DMS153 (cell line): ENCODE results near the gene FAM168A.
"Not testable (repeated sequence)": the region's sequence is repeated elsewhere in the genome, so short reads cannot be mapped to it uniquely, and the experiment has no call there.

Source experiments
- DNase-seq: peaks from one replicate; lab custom pipeline; 2025; lab: John Stamatoyannopoulos, UW

The FAM168A gene

DNA sequence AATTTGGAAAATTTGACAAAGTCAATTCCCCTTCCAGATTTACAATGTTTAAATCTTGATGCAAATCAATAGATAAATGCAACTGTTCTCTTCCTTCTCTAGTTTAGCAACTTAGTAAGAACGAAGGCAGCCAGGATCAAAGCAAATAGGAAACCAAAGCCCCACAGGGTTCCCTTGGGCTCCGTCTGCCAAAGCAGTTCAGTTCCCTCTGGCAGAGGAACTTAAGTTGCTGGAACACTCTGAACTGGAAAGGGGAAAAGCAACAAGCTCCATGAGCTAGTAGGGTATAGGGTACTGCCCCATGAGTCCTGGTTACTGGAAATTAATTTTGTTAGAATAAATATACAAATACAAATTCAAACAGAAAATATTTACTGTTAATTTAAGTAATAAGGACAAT is 130.4 kb downstream of the FAM168A start:
- DNase-seq = no peak

DNA sequence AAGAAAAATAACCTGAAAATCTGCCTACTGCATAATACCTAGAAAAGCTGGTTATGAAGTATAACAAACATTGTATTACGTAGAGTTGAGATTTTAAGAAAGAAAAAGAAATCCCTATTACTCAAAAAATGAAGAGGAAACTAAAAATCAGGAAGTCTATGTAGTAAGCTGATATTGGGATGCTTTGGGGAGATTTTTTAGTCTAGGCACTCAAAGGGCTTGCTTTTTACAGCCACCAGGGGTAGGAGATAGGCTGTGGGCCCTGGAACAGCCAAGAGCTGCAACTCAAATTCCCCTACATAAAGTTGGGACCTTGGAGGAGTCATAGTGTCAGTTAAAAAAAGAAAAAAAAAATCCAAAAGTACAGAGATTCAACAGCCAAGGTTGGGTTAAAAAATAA is 131.3 kb downstream of the FAM168A start:
- no peak for DNase-seq

DNA sequence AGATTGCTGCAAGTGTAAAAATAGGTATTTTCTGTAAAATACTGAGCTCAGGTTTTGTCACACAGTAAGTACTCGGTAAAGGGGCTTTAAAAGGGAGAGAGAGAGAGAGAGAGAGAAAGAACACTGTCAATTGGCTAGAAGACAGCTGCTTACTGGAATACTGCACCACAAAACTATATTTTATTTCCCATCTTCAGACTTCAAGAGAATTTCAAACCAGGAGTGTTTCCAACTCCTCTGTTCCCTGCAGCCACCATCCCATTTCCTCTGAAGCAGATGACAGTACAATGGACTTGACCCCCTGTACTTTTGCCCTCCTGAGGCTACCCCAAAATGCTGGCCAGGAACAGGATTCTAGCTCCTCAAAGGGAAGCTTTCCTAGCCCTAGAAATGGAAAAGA is 132.0 kb downstream of the FAM168A start:
- DNase-seq = no peak

DNA sequence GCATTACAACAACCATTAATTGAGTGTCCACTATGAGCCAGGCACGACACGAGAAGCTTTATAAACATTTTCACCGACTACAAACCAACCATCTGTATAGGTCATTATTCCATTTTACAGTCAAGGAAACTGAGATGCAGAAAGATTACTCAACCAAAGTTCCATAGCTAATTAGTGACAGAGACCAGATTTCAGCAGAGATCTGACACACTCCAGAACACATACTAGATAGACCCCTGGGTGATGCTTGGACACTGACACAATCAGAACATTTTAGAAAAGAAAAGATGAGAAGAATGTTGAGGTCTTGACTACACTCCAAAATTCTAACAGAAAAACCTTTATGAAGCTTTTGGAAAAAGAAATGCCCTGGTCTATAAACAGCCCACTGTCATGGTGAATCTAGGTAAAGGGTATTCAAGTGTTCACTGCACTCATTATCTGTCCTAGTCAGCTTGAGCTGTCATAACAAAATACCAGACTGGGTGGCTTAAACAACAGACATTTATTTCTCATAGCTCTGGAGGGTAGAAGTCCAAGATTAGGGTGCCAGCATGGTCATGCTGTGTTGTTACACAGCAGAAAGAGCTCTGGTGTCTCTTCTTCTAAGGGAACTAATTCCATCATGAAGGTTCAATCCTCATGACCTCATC is 132.8 kb downstream of the FAM168A start:
- no peak for DNase-seq

DNA sequence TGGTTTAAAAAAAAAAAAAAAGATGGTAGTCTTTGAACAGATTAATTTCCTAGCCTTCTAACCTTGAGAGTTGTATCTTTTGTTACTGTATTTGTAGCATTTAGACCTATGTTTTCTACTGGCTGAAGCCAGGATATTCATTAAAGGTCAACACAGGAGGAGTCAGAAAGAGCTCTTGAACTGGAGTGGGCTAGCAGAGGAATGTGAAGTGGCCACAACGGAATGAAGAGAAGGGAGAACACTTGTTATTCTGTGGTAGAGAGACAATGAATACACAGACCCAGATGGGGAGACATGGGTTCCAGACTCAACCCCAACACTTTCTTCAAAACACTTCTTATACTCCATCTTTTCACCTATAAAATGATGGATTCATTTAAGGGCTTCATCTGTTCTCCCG is 133.6 kb downstream of the FAM168A start:
- no peak for DNase-seq

DNA sequence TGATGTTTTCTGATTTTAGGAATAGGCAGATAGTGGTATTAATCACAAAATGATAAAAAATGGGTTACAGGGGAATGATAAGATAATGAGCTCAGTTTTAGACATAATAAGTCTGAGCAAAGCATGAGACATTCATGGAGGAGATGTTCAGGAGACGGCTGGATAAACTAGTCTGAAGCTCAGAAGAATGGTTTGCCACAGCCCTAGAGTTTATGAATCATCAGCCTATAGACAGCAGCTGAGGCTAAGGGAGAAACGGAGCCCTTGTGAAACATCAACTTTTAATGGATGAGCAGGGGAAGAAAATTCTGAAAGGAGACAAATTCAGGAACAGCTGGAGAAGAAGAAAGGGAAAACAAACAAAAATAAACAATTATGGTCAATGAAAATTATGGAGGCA is 134.6 kb downstream of the FAM168A start:
- no peak for DNase-seq

DNA sequence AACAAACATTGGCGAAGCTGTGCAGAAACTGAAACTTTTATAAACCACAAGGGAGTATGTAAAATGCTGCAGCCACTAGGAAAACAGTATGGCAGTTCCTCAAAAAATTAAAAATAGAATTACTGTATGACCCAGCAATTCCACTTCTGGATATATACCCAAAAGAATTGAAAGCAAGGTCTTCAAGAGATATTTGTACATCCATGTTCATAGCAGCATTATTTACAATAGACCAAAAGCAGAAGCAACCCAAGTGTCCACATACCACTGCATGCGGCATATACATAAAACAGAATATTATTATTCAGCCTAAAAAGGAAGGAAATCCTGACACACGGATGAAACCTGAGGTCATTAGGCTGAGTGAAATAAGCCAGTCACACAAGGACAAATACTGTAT is 135.9 kb downstream of the FAM168A start:
- no peak for DNase-seq

DNA sequence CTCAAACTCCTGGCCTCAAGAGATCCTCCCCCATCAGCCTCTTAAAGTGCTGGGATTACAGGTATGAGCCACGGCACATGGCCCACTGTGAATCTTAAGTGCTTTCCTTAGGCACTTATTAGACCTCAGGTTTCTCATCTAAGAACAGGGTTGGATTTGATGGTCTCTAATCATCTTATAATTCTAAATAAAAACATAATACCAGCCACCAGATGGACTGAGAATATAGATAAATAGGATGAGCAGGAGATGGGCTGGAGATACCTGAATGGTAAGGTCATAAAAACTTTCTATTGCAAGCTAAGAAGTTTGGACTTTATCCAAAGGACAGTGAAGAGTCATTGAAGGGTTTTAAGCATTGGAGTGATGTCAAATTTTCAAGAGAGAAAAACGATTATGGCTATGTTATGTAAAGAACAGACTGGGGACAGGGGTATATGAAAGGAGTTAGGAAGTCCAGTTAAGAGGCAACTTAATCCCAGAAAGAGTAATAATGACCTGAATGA is 136.5 kb downstream of the FAM168A start:
- no peak for DNase-seq

DNA sequence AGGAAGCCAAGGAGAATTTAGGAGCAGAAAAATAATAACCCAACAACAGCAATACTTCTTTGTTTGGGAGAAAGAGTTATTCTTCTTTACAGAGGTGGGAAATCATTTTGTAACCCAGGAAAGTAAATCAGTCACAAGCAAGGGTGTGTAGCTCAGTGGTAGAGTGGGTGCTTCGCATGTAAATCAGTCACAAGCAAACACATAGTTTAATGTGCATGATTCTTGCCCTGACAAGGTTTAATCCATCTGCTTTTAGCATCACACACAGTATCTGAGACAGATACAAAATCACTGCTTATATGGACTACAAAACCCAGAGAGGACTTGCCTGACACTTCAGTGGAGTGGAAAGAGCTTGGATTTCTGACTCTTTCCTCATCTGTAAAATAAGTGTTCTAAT is 139.7 kb downstream of the FAM168A start:
- DNase-seq = no peak

DNA sequence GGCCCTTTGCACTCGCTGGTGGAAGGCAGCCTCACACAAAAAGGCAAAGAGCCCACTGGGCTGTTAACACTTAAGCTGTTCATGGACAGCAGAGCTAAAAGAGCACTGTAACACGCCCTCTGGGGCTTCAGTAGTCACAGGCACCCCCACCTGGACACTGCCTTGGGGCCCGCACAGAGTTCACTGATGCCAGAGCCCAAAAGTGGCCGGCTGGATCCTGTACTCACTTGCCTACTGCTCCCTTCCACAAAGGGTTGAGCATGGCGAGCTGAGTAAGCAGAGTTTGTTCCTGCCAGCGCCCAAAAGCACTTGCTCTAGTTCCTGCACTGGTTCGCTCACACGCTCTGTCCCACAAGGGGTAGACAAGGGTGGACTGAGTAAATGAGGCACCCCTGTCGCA is 142.9 kb downstream of the FAM168A start:
- no peak for DNase-seq

DNA sequence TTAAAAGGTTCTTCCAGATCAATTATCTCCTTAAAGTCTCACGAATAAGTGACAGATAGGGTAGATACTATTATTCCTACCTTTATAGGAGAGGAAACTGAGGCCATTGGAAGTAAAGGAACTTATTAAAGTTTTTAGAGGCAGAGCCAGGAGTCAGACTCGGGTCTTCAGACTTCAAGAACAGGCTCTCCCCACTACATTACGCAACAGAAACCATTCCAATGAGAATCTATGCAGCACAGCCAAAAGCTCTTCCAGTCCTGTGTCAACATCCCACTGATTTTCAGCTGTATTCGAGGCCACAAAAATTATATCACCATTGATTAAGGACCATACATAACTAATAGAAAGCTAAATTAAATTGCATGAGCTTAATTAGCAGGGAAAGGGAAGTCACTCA is 144.3 kb downstream of the FAM168A start:
- no peak for DNase-seq

DNA sequence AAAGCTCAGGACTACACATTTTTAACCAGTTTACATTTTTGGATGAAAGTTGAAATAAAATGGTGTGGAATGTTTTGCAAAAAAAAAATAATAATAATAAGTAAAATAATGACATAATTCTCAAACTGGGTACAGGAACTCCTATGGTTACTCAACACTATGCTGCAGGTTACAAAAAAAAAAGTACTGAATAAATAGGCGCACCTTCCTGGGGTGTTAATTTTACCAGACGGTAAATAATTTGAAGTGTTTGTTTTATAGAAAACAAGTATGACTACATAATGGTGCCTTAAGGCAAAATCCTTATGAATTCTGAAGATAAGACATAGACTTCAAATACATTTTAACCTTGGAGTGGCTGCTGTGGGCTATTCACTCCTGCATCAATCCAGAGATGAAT is 145.2 kb downstream of the FAM168A start:
- DNase-seq = no peak

DNA sequence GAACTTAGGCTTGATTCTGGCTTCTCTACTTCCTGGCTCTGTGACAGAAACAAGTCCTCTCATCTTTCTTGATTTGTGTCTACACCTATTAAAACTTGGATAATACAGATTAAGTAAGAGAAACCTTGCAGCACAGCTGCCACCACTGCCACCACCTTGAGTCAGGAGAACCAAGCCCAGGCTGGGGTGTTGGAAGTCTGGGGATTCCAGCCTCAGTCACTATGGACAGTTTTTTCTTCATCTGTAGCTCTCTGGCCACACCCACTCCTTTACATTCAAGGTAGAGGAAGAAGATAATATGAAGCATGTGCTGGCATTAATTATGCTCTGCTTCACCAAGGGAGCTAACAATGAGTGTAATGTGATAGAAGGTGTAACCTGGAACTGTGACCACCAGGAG is 146.0 kb downstream of the FAM168A start:
- no peak for DNase-seq

DNA sequence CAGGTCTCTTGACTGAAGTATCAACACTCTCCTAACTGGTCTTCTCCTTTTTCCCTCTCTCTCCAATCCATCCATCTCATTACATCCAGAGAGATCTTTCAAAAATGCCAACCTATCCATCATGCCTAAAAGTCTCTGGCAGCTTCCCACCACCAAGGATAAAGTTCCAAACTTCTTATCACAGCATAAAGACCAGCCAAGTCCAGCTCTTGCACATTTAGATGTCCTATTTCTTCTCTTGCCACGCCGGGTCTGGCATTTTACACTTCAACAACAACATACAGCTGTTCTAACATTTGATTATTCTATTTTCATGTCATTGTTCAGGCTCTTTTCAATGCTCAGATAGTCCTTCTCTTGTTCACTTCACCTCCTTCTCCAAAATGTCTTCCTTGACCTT is 151.1 kb downstream of the FAM168A start:
- DNase-seq = no peak

DNA sequence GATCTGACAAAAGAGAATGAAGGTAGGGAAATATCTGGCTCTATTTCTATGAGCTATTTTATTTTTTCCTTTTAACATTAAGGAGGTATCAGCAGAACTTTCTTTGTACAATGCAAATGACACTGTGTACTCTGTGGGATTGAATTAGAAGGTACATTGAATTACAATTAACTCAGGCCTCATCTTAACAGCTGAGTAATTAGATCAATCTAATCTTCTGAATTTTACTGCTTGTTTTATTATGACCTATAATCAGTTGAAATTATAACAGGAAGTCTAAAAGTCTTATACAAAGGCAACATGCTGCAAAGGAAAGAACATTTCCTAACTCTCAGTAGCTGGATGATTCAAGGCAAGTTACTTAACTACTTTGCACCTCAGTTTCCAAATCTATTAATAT is 151.9 kb downstream of the FAM168A start:
- DNase-seq = no peak

DNA sequence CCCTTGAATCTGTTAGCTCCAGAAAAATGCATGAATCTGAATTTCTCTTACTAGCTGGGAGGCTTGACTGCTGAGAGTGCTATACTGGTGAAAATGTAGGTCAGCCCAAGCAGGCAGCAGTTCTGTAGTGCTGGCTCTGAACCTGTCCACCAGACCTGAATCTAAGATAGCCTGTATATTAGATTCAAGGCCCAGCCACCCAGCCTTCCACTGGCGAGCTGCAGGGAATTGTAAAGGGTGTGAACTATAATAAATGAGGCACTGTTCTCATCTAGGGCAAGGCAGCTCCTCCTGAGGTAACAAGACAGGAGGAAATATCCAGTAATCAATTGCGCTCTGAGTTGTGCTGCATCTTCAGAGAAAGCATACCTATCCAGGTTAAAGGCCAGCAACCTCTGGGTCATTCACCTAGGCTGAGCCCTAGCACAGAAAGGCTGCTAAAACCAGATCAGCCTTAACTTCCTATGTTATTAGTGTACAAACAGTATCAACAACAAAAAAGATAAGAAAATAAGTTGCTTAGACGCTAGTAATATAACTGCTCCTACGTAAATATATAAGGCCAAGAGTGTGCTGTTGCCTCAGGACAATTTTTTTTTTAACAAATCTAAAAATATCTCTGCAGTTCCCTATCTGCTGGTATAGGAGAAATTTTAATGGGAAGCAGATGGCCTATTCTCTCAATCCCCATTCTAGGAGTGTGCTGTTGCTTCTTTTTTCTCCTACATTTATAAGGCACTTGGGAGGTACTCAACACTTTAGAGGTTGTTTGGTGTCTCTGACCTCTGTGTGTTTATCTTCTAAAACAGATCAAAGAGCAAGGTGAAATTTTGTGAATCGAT is 158.7 kb downstream of the FAM168A start:
- DNase-seq = no peak

DNA sequence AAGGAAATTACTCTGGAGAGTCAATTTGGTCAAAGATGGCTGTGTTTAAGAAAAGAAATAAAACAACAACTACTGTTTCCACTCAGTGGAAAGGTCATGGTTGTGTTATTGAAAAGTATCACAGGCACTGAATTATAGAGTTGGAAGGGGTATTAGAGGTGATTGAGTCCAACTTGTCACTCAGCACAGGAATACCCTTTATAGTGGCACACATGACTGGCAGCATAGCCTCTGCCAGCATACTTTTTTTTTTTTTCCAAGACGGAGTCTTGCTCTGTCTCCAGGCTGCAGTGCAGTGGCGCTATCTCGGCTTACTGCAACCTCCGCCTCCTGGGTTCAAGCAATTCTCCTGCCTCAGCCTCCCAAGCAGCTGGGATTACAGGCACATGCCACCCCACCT is 161.1 kb downstream of the FAM168A start:
- not testable (repeated sequence) for DNase-seq

DNA sequence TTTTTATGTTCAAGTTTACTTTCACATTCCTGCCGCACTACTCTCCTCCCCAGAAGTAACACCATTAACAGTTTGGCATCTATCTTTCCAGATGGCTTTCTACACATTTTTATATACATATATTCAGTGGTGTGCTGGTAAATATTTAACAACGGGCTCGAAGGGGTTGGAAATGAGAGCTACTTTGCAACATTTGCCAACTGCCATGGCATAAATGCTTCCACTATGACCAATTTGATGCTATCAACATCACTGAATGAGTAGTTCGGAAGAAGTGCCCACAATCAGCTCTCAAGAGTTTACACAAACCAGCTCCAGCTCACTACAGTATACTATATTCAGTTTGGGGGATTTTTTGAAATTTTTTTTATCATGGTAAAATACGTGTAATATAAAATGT is 166.5 kb downstream of the FAM168A start:
- no peak for DNase-seq

DNA sequence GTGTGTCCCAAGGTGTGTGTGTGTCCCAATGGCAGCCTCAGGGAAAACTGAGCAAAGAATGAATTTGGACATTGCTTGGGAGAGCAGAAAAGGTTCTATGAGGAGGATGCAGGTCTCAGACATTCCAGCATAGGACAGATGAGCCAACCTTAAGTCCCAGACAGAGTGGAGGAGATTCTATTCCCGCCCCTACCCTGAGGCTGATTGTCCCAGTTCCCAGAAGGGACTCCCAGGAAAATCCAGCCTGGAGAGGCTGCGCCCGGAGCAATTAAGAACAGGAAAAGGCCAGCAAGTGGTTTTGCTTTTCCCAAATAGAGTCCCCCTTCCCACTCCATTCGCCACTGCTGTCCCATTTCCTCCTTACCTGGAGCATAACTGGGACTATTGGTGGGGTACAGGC is 167.6 kb downstream of the FAM168A start:
- DNase-seq = no peak

DNA sequence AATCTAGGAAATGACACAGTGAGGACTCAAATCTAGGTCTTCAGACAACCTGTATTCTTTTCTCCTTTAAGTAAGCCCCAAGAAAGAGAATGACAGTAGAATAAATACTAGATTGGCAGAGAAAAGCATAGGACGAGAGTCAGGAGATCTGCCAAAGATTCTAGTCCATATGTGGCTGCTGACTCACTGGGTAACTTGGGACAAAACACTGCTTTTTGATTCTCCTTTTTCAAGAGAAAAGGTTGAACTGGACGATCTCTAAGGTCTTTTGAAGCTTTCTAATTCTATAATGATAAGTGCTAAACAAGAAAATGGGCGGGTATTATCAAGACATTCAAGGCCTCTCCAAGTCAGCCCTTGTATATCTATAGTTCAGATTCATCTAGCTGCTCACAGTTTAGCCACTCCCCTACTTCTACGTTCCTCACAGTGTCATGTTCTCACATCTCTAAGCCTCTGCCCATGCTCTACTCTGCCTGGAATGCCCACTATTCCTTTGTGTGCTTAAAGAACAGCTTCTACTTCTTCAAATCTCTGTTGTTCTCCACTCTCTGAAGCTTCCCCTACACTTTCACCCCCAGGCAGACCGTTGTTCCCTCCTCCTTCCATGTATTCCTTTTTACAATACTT is 168.7 kb downstream of the FAM168A start:
- no peak for DNase-seq

DNA sequence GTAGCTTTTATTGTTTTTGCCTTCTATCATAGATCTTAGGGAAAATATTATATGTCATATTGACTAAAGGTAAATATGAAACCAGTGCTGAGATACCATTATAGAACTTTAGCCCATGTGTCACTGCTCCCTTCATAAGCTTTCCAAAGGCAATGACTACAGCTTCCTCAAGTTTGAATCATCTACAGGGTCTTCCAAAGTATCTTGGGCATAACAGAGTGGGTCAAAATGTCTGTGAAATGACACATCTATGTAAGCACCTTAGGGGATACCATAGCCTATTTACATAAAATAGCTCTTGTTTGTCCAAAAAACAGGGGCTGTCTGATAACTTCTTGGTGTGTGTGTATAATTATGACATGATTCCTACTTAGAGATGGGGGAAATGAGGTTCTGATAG is 169.2 kb downstream of the FAM168A start:
- DNase-seq = no peak

DNA sequence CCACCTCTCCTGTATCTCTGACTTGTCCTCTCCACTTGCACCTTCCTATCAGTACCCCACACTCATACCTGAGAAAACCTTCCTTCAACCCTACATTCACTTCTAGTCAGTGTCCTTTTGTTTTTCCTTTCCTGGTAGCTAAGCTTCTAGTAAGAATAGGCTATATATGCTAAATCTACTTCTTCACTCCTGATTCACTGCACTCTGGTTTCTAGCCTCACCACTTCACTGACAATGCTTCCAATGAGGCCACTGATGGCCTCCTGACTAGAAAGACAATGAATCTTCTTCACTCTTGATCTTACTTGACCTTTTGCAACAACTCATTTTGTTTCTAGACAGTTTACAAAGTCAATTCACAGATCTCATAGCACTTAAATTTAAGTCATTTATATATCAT is 169.7 kb downstream of the FAM168A start:
- DNase-seq = no peak

DNA sequence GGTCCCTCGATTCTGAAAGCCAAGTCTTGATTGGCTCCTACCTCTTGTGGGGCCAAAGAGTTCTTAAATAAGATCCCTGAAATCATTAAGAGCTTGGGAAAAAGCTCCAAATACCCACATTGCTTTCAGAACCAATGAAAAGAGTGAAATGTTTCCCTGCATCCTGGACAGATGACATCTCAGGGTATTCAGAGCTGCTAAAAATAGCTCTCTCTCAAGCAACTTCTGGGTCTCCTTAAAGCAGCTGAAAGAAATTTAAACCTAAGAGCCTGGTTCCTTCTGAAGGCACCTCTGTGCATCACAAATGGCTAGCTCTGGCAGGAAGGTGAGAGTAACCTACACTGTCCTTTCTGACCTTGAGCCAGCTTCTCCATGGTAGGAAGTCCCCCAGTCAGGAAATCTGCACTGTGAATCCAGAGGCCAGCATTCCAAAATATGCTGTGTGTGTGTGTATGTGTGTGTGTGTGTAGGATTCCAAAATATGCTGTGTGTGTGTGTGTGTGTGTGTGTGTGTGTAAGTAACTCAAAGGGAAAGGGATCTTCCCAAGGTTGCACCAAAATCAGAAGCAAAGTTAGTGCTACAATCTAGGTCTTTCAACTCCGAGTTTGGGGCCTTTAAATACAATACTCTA is 171.6 kb downstream of the FAM168A start:
- no peak for DNase-seq
